GM10248 (cell line): ENCODE results near the gene RFC4.

Source experiments
- CTCF ChIA-PET: fragments of 300-600 bp; sonication (Branson Sonifier 250); formaldehyde crosslinking; extraction: SDS; loops from one replicate; lab custom pipeline; 2021; ENCODE audit warnings: antibody characterized with exemption; lab: Yijun Ruan, JAX
- POLR2A ChIA-PET: fragments of 350-650 bp; sonication (Branson Sonifier 250); formaldehyde crosslinking; extraction: SDS; loops from one replicate; lab custom pipeline; 2020; ENCODE audit warnings: antibody characterized with exemption; lab: Yijun Ruan, JAX
- DNase-seq: peaks from one replicate; pipeline ENCODE4 v3.0.0; 2012; ENCODE audit errors: extremely low spot score
- TF ChIP-seq, protein P1 (sequence below): IDR thresholded peaks from 2 replicates; pipeline ENCODE4 v1.5.1; 2012; ENCODE audit warnings: mild to moderate bottlenecking, low read depth; ENCODE audit errors: extremely low read depth, missing control alignments, control extremely low read depth

RFC4 gene

DNA sequence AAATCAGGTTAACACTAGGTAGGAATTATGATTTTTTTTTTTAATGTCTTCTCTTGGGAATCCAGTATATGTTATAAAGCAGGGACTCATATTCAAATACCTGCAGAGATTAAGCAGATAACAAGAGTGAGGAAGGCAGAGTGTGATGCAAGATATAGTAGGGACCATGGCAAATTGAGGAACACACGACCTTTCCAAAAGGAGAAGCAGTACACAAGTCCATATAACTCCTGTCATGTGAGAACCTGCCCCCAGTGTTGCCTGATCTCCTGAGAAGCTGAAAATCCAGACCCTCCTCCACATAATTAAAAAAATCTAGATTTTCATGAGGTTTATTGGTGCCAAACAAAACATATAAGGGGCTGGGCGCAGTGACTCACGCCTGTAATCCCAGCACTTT is 3.6 kb downstream of the RFC4 start:
- no peak for DNase-seq
- TF ChIP-seq, protein P1, sequence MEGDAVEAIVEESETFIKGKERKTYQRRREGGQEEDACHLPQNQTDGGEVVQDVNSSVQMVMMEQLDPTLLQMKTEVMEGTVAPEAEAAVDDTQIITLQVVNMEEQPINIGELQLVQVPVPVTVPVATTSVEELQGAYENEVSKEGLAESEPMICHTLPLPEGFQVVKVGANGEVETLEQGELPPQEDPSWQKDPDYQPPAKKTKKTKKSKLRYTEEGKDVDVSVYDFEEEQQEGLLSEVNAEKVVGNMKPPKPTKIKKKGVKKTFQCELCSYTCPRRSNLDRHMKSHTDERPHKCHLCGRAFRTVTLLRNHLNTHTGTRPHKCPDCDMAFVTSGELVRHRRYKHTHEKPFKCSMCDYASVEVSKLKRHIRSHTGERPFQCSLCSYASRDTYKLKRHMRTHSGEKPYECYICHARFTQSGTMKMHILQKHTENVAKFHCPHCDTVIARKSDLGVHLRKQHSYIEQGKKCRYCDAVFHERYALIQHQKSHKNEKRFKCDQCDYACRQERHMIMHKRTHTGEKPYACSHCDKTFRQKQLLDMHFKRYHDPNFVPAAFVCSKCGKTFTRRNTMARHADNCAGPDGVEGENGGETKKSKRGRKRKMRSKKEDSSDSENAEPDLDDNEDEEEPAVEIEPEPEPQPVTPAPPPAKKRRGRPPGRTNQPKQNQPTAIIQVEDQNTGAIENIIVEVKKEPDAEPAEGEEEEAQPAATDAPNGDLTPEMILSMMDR: no peak
- ChIA-PET CTCF (no interaction called here), POLR2A (interaction anchor here (1.3 kb wide), 1 partner anchor 11 kb away, joined by 5 read pairs; no protein-coding TSS in a partner anchor)

DNA sequence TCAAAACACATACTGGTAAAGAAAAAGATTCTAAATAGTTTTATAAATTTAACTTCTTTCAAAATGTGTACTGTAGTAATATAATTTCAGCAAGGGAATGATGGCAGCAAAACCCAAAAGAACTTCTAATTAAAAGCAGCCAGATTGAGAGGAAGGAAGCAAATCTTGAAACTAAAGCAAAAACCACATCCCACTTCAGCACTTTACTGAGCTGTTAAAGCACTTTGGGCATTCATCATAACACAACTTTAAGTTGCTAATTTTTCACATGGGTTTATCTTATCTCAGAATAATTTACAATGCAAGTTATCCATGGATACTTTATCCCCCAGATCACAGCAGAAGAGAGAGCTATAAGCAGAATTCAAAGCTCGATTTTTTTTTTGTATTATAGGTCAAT is 6.0 kb downstream of the RFC4 start:
- ChIA-PET CTCF (interaction anchor here (0.7 to 1.0 kb wide), 2 partner anchors 21 to 186 kb away, joined by 3 read pairs; no protein-coding TSS in a partner anchor), POLR2A (interaction anchor here (1.2 kb wide), 1 partner anchor 17 kb away, joined by 5 read pairs; the partner anchor contains the start of gene EIF4A2)
- no peak for DNase-seq
- TF ChIP-seq, protein P1: no peak

DNA sequence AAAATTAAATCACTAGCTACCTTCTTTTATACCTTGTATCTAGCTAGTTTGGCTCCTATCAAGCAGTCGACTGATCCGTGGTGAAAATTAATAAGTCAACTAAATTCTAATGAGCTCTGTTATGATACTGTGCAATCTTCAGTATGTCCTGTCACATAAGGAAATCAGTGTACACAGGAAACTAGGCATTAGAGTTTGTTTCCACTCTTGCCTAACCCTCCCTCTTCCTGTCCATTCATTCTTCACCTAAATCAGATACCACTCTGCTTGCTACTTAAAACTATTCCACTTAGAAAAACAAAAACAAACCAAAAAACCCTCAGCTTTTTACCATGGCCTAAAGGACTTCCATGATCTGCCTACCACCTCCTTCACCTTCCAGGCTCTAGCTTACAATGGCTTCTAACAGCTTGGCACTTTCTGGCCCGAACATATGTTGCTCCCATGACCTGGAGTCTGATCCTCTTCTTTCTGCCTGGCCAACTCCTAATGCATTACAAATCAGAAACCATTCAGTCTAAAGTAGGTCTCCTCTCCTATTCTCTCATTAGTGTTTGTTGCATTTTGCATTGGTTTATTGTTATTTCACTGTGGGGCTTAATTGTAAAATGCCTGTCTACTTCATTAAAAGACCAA is 7.9 kb downstream of the RFC4 start:
- DNase-seq: no peak
- TF ChIP-seq, protein P1: no peak
- POLR2A ChIA-PET: interaction anchor here (1.7 kb wide), 1 partner anchor 14 kb away, joined by 17 read pairs; the partner anchor contains the start of gene EIF4A2
- CTCF ChIA-PET: interaction anchor here (1.2 to 1.3 kb wide), 4 partner anchors 23 to 352 kb away, joined by 3 to 5 read pairs (median 4); no protein-coding TSS in a partner anchor

DNA sequence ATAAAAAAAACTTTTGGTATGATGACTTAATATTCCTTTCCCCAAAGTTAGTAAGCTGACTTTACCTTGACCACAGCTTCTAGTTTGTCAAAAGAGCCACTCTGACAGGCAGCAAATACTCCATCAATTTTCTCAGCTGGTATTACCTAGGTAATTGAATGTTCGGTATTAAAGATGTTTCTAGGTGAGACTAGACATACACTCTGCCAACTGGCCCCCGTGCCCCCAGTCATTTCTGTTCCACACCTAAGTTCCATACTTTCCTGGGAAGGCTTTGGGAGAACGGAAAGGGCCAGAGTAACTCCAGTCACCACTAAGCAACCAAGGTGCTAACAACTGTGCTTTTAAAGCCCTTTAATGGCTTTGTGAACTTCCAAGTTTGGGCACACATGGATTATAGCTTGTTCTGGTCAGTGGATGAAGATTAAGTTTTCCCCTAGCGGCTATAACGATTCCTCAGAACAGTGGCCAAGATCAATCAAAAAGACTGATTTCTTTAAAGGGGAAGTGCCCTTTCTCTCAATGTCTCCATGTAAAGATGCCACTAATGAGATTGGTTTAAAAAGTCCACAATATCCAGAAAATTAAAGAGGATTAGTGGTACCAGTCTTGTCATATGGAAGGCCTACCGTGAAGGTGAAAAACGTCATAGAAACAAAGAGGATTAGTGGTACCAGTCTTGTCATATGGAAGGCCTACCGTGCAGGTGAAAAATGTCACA is 15.9 kb downstream of the RFC4 start:
- ChIA-PET POLR2A (interaction anchor here (0.7 to 1.7 kb wide), 4 partner anchors 31 to 1634 kb away, joined by 3 to 7 read pairs (median 4); partner anchors contain the start of gene DNAJB11), CTCF (no interaction called here)
- TF ChIP-seq, protein P1: no peak
- no peak for DNase-seq

DNA sequence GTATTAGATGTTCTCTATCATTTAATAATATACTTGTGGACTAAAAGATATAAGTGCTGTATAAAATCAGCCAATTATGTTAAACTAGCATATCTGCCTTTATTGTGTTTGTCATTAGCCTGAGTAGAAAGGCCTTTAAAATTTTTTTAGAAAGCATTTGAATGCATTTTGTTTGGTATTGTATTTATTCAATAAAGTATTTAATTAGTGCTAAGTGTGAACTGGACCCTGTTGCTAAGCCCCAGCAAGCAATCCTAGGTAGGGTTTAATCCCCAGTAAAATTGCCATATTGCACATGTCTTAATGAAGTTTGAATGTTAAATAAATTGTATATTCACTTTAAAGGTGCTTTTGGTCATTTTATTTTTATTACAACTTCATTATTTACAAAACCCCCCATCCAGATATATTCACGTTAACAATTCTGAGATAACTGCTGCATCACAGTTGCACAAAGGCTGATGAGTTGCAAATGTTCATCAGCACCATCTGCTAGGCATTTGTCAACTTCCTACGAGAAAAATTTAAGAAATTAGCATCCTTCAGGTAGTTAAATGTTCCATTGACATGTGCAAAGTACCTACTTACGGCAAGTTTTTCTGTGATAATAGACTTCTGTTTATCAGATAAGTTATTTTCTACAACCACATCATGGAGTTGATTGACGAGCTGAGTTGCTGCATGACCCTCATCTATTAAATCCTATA is 16.6 kb downstream of the RFC4 start:
- CTCF ChIA-PET: no interaction called here
- POLR2A ChIA-PET: interaction anchor here (0.7 to 1.7 kb wide), 3 partner anchors 32 to 306 kb away, joined by 3 to 7 read pairs (median 4); partner anchors contain the start of gene DNAJB11
- no peak for DNase-seq
- TF ChIP-seq, protein P1: no peak
